ENCODE results near the gene LMNA. TPM values are rescaled to one million over a fixed set of nuclear protein-coding genes. Genes with fewer than 3 reads are reported as not detected.

LMNA gene
- total and polyA plus RNA-seq, 7 donors: 114 to 392 (median 237) TPM

DNA sequence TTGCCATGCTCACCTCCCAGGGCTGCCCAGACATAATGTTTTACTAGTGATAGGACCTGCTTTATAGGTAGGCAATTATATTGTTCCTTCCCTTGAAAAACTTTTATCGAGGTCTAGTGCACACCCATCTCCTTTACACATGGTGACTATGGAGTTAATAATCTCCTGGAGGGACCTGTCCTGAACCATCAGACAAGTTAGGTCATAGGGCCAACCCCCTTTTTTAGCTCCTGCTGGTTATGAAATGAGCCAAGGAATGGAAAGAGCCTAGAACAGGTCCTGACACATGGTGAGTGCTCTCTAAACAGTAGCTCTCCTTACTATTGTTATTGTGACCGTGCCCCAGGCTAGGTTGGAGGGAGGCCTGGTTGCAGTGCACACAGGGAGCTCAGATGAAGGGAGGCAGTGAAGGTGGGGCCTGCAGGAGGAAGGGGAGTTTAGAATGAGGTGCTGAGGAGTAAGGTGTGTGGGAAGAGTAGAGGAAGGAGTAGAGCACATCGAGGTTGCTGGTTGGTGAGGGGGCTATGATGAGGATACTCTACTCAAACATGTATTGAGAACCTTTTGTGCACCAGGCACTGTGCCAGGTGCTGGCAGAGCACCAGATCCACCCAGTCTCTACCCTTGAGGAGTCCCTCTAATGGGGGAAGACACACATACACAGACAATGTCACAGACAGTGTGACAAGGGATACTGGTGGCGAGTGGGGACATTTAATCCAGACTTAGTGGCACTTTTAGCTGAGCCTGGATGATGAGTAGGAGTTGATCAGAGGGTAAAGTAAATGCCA lies 14.1 kb upstream of the LMNA start:
- Histone ChIP-seq H3K27me3 (ENCODE audit: insufficient read depth in 3 of 3, low read length in 2 of 3) (no peaks in the 10 kb centered on the region), H3K9me3 (no peaks in the 10 kb centered on the region), H3K4me1 (peaks cover 42% of the 10 kb centered on the region), H3K36me3 (ENCODE audit: insufficient read depth in 1 of 2, low read depth in 1 of 2) (no peaks in the 10 kb centered on the region), H3K4me3 (no peak overlapping the region), H3K27ac (no peak overlapping the region)
- intact Hi-C loops (cut with DNase I): no loop called here
- WGBS, 3 donors: 60 to 81% (median 69%) methylated on average over 4 of the region's 4 CpGs
- TF ChIP-seq, protein P1, sequence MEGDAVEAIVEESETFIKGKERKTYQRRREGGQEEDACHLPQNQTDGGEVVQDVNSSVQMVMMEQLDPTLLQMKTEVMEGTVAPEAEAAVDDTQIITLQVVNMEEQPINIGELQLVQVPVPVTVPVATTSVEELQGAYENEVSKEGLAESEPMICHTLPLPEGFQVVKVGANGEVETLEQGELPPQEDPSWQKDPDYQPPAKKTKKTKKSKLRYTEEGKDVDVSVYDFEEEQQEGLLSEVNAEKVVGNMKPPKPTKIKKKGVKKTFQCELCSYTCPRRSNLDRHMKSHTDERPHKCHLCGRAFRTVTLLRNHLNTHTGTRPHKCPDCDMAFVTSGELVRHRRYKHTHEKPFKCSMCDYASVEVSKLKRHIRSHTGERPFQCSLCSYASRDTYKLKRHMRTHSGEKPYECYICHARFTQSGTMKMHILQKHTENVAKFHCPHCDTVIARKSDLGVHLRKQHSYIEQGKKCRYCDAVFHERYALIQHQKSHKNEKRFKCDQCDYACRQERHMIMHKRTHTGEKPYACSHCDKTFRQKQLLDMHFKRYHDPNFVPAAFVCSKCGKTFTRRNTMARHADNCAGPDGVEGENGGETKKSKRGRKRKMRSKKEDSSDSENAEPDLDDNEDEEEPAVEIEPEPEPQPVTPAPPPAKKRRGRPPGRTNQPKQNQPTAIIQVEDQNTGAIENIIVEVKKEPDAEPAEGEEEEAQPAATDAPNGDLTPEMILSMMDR (IDR thresholded peaks at IDR 0.05): no peak
- ATAC-seq (no peak), DNase-seq (no peak)

DNA sequence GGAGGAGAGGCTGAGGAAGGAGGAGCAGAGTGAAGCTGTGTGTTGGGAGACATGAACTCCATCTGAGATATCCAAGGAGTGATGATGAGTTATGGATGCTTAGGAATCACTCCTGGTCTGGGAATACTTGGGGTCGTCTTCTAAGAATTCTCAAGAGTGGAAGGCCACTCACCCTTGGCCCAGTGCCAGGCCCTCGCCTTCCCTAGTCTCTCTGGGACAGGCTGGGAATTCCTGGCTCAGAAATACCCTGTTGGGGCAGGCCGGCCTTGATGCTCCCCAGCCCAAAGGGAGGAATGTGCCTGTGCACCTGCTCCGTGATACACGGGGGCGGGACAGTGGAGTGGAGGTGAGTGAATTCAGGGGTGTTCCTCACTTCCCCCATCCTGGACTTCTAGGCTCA lies 12.6 kb upstream of the LMNA start:
- H3K4me1 ChIP-seq: peaks cover 41% of the 10 kb centered on the region
- intact Hi-C loops (cut with DNase I): no loop called here
- TF ChIP-seq, protein P1 (IDR thresholded peaks at IDR 0.05): no peak
- no peak overlapping the region for H3K4me3 ChIP-seq
- no peaks in the 10 kb centered on the region for H3K27me3 ChIP-seq (ENCODE audit: insufficient read depth in 3 of 3, low read length in 2 of 3)
- no peak for ATAC-seq
- no peaks in the 10 kb centered on the region for H3K36me3 ChIP-seq (ENCODE audit: insufficient read depth in 1 of 2, low read depth in 1 of 2)
- 57 to 71% (median 70%) methylated on average over 6 of the region's 6 CpGs for WGBS, 3 donors
- no peaks in the 10 kb centered on the region for H3K9me3 ChIP-seq
- peak overlapping the region; percentile 98 for H3K27ac ChIP-seq
- peak; percentile 47 to 62 for DNase-seq

DNA sequence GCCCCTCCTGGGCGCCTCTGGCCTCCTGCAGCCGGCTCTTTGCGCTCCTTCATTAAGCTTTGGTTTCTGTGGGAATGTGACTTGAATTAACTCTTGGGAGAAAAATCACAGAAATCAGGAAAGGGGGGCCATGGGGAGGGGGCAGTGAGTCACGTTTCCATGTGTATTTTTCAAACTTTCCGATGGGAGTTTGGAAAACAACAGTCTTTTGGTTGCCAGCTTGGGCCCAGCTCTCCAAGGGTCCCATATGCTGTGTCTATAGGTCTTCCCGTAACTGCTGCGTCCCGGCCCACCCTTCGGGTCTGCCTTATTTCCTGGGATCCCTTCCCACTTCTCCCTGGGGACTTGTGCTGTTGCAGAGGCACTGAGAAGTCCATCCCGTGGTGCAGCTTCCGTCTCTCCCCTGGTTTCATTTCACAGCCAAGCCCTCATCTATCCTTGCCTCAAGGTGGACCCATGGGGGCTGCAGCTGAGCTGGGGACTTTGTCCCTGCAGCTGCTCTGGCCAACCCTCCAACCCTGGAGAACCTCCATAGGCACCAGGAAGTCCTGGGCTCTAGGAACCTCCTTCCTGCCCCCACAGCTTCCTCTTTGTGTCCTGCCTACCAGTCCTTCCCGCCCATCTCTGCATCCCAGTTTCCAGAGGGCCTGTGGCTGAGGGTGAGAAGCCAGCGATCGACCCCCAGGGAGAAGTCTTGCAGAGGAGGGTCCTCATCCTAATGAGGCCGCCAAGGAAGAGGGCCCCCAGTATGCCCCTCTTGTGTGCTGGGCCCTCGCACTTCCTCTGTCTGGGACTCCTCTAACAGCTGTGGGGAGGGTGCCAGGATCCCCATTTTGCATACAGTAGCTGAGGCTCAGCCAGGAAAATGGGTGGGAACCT lies 11.6 kb upstream of the LMNA start:
- 54 to 64% (median 57%) methylated on average over 15 to 16 of the region's 16 CpGs for WGBS, 3 donors
- peak in 1 of 2 donors; percentile 60 for DNase-seq
- intact Hi-C loops (cut with DNase I): no loop called here
- H3K9me3 ChIP-seq: no peaks in the 10 kb centered on the region
- H3K27me3 ChIP-seq (ENCODE audit: insufficient read depth in 3 of 3, low read length in 2 of 3): no peaks in the 10 kb centered on the region
- no peak for ATAC-seq
- H3K36me3 ChIP-seq (ENCODE audit: insufficient read depth in 1 of 2, low read depth in 1 of 2): no peaks in the 10 kb centered on the region
- H3K27ac ChIP-seq: peak overlapping the region; percentile 98
- TF ChIP-seq, protein P1 (IDR thresholded peaks at IDR 0.05): no peak
- H3K4me3 ChIP-seq: no peak overlapping the region
- H3K4me1 ChIP-seq: peaks cover 40% of the 10 kb centered on the region

DNA sequence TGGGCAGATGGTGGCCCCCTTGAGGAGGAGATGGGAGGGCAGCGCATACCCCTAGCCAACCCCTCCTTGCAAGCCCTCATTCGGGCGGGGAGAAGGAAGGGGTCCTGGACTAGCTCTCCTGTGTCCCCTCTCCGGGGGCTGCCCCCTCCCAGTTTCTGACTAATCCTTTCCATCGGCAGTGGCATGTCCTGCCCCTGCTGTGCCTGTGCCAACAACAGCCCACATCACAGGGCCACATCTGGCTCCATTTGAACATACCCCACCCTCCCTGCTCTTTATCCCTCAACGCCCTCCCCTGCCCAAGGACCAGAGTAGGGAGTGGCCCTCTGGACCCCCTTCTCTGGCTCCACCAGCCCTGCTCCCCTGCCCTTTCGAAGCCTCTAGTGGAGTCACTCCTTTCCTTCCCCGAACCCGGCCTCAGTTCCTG lies 11.0 kb upstream of the LMNA start:
- TF ChIP-seq, protein P1 (IDR thresholded peaks at IDR 0.05): no peak
- Histone ChIP-seq H3K9me3 (no peaks in the 10 kb centered on the region), H3K4me1 (peaks cover 47% of the 10 kb centered on the region), H3K27ac (peak overlapping the region; percentile 98), H3K27me3 (ENCODE audit: insufficient read depth in 3 of 3, low read length in 2 of 3) (no peaks in the 10 kb centered on the region), H3K4me3 (no peak overlapping the region), H3K36me3 (ENCODE audit: insufficient read depth in 1 of 2, low read depth in 1 of 2) (no peaks in the 10 kb centered on the region)
- ATAC-seq: no peak
- 44 to 48% (median 46%) methylated on average over 6 to 9 of the region's 9 CpGs for WGBS, 3 donors
- intact Hi-C loops (cut with DNase I): no loop called here
- peak; percentile 61 to 63 for DNase-seq

All from psoas muscle (tissue), 8 donors.